Esophagus muscularis mucosa (tissue), 4 donors: ENCODE measurements around the gene KRT83. TPM values are rescaled to one million over a fixed set of nuclear protein-coding genes. Genes with fewer than 3 reads are reported as not detected.

Experiments
- DNase-seq: peaks from one replicate; pipeline ENCODE4 v3.0.0-alpha.2; 2017; ENCODE audit errors: extremely low spot score
- H3K27ac ChIP-seq, 4 donors: fragments of 200-600 bp; sonication (generic); replicated peaks in 1 of 4; 1 replicate in 3 of 4; 2 replicates in 1 of 4; pipeline ENCODE4 v1.5.1; 2016 to 2019; ENCODE audit warnings: mild to moderate bottlenecking in 1 of 4
- H3K27me3 ChIP-seq, 4 donors: fragments of 200-600 bp; sonication (generic); one replicate each; pipeline versions ENCODE4 v1.5.1 to v1.6.0; 2016 to 2019
- H3K36me3 ChIP-seq, 4 donors: fragments of 200-600 bp; sonication (generic); one replicate each; pipeline ENCODE4 v1.5.1; 2016 to 2019
- H3K4me1 ChIP-seq, 4 donors: fragments of 200-600 bp; sonication (generic); one replicate each; pipeline ENCODE4 v1.5.1; 2016 to 2019
- H3K4me3 ChIP-seq, 4 donors: fragments of 200-600 bp; sonication (generic); 1 replicate in 2 of 4; 2 replicates in 2 of 4; pipeline ENCODE4 v1.5.1; 2016 to 2019; ENCODE audit warnings: mild to moderate bottlenecking in 4 of 4, moderate library complexity in 1 of 4
- H3K9me3 ChIP-seq, 4 donors: fragments of 200-600 bp; sonication (generic); 1 replicate in 3 of 4; 2 replicates in 1 of 4; pipeline ENCODE4 v1.5.1; 2016 to 2019
- EP300 ChIP-seq: sonication (generic); formaldehyde crosslinking; IDR thresholded peaks from one replicate; pipeline ENCODE4 v1.6.1; 2017; ENCODE audit warnings: antibody characterized with exemption
- POLR2A ChIP-seq: fragments of 450-650 bp; IDR thresholded peaks from one replicate; pipeline ENCODE4 v1.6.1; 2017; ENCODE audit warnings: antibody characterized with exemption, moderate library complexity, mild to moderate bottlenecking, low read depth
- POLR2AphosphoS5 ChIP-seq, 2 donors: sonication (generic); formaldehyde crosslinking; IDR thresholded peaks; one replicate each; pipeline ENCODE4 v1.6.1; 2017; ENCODE audit warnings: antibody characterized with exemption in 2 of 2
- WGBS: methylation state at CpG from one replicate; pipeline ENCODE4 v1.1.5; 2018; 5-methylcytosine and 5-hydroxymethylcytosine counted together
- intact Hi-C: fragments of 100-400 bp; cut with DNase I; formaldehyde crosslinking; loops from one replicate; pipeline ENCODE4 v1.15.1; 2023
- total RNA-seq, 4 donors: library from RNA; depleted of rRNA; stranded (reverse); fragments of >200 nt; gene quantifications; one replicate each; pipeline versions ENCODE4 v1.1.0 to v1.2.1, GENCODE V29; 2016
- TF ChIP-seq, protein P1 (sequence below), 3 experiments: fragments of 200-600 bp in 2 of 3; fragments of 450-650 bp in 1 of 3; sonication (generic) in 2 of 3; IDR thresholded peaks; one replicate each; pipeline ENCODE4 v1.5.1; 2017 to 2019; ENCODE audit warnings: antibody characterized with exemption in 3 of 3, mild to moderate bottlenecking in 2 of 3, moderate library complexity in 1 of 3

KRT83 gene
- total RNA-seq, 4 donors from 2014 or later, result not detected

DNA sequence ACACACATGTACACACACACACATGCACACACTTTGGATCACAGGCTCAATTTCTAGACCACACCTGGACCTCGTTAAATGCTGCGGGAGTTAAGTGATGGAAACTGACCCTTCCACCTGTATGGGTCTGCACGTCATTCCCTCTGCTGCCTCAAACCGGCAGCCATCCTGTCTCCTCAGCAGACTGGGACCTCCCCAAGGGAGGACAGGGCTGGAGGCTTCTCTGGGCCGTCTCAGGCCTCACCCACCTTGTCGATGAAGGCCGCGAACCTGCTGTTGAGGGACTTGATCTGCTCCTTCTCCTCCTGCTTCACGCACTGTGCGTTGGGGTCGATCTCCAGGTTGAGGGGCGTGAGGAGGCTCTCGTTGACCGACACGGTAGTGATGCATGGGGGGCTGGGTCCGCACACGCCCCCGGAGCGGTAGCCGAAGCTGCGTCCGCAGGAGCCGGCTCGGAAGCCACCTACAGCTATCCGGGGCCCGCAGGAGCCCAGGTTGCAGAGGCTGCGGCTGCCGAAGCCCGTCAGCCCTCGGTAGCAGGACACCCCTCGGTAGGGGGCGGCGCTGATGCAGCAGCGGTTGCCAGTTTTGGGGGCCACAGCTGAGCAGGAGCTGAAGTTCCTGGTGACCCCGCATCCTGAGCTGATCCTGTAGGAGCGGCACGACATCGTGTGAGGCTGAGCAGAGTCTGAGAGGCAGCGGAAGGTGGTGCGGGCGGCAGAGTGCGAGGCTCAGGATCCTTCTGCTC is 45.7 kb upstream of the KRT83 start, which contains the start of gene KRT85:
TSS of gene KRT85 (minus strand) at position 744 of the 748 bp plus-strand sequence. CDS start at position 668, 76 bp downstream.
- Histone ChIP-seq H3K27ac (no peak within 1 kb of the TSS), H3K27me3 (no peaks in the 10 kb centered on the region), H3K4me1 (peaks cover 0 to 14% (median 12%) of the 10 kb centered on the region in 4 donors), H3K4me3 (no peak within 1 kb of the TSS), H3K36me3 (no peaks in the 10 kb centered on the region), H3K9me3 (no peaks in the 10 kb centered on the region)
- TF ChIP-seq POLR2AphosphoS5 (IDR thresholded peaks at IDR 0.05) (no peak), EP300 (no peak), POLR2A (no peak)
- TF ChIP-seq, protein P1, sequence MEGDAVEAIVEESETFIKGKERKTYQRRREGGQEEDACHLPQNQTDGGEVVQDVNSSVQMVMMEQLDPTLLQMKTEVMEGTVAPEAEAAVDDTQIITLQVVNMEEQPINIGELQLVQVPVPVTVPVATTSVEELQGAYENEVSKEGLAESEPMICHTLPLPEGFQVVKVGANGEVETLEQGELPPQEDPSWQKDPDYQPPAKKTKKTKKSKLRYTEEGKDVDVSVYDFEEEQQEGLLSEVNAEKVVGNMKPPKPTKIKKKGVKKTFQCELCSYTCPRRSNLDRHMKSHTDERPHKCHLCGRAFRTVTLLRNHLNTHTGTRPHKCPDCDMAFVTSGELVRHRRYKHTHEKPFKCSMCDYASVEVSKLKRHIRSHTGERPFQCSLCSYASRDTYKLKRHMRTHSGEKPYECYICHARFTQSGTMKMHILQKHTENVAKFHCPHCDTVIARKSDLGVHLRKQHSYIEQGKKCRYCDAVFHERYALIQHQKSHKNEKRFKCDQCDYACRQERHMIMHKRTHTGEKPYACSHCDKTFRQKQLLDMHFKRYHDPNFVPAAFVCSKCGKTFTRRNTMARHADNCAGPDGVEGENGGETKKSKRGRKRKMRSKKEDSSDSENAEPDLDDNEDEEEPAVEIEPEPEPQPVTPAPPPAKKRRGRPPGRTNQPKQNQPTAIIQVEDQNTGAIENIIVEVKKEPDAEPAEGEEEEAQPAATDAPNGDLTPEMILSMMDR (IDR thresholded peaks at IDR 0.05), result no peak
- intact Hi-C loops, result no loop called here
- 73% methylated on average over 26 of the region's 42 CpGs for WGBS
- no peak for DNase-seq

DNA sequence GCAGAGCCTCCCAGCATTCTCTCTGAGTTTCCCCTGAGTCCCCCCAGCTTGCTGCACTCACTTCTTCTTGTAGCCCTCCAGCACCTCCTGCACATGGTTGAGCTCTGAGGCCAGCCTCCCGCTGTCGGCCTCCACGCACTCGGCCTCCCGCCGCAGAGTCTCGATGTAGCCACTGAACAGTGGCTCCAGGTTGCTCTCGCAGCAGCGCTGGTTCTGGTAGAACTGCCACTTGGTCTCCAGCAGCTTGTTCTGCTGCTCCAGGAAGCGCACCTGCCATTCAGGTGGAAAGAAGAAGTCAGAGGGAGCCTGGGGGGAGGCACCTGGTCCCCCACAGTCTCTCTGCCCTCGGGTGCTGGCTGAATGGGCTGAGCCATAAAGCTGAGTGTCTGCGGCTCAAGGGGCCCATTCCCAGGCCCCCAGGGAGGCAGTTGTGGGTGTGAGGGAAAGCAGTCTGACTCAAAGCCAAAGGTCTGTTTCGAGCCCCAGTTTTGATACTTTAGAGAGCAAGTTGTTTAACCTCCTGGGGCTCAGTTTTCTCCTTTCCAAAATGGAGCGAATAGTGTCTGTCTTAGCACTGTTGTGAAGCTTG is 43.8 kb upstream of the KRT83 start:
- TF ChIP-seq, protein P1 (IDR thresholded peaks at IDR 0.05), result no peak
- TF ChIP-seq EP300 (no peak), POLR2AphosphoS5 (IDR thresholded peaks at IDR 0.05) (no peak), POLR2A (no peak)
- no peak for DNase-seq
- no peaks in the 10 kb centered on the region for H3K27me3 ChIP-seq
- H3K9me3 ChIP-seq, result no peaks in the 10 kb centered on the region
- no peak overlapping the region for H3K4me3 ChIP-seq
- H3K27ac ChIP-seq, result no peak overlapping the region
- H3K36me3 ChIP-seq, result no peaks in the 10 kb centered on the region
- intact Hi-C loops, result no loop called here
- no peaks in the 10 kb centered on the region for H3K4me1 ChIP-seq
- 92% methylated on average over 9 of the region's 14 CpGs for WGBS

DNA sequence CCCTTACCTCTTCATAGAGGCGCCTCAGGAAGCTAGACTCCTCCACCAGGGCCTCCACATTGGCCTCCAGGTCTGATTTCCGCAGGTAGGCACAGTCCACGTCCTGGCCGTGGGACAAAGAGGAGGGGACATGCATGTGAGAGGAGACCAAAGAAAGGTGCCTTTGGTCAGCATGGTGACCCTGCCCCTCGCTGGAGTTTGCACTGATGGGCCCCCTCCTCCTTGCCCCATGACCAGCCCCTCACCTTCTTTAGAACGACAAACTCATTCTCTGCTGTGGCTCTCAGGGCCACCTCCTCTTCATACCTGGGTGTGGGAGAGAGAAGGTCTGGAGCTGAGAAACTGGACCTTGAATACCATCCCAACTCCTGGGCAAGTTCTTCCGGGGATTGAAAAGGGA is 42.9 kb upstream of the KRT83 start:
- TF ChIP-seq EP300 (no peak), POLR2AphosphoS5 (IDR thresholded peaks at IDR 0.05) (no peak)
- WGBS, result 81% methylated on average over 3 of the region's 7 CpGs
- no peaks in the 10 kb centered on the region for H3K4me1 ChIP-seq
- H3K9me3 ChIP-seq, result no peaks in the 10 kb centered on the region
- intact Hi-C loops, result no loop called here
- H3K36me3 ChIP-seq, result no peaks in the 10 kb centered on the region
- DNase-seq, result no peak
- H3K4me3 ChIP-seq, result no peak overlapping the region
- no peak overlapping the region for H3K27ac ChIP-seq
- H3K27me3 ChIP-seq, result no peaks in the 10 kb centered on the region

DNA sequence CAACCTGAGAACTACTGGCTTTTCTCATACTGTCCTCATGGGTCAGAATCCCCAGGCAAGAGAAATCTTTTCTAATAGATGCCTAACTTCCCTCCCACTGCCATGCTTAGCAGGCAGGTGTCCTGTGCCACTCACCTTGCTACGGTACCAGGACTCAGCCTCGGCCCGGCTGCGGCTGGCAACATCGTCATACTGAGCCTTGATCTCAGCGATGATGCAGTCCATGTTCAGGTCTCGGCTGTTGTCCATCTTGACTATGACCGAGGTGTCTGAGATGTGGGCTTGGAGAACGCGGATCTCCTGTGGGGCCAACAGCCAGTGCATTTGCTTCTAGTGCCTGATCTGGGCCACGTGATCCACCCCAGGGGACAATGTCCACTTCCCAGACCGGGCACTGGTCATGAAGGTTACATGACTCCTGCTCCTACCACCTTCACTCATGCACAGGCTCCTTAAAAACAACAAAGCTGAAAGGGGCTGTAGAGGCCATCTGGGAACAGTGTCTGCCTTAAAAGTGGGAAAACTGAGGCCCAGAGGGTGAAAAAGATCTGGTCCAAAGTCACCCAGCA is 42.0 kb upstream of the KRT83 start:
- H3K4me1 ChIP-seq, result no peaks in the 10 kb centered on the region
- no peaks in the 10 kb centered on the region for H3K36me3 ChIP-seq
- TF ChIP-seq POLR2A (no peak), POLR2AphosphoS5 (IDR thresholded peaks at IDR 0.05) (no peak), EP300 (no peak)
- TF ChIP-seq, protein P1 (IDR thresholded peaks at IDR 0.05), result no peak
- H3K27me3 ChIP-seq, result peaks cover 0 to 5% (median 0%) of the 10 kb centered on the region in 4 donors
- WGBS, result 95% methylated on average over 8 of the region's 12 CpGs
- H3K4me3 ChIP-seq, result no peak overlapping the region
- intact Hi-C loops, result no loop called here
- no peak for DNase-seq
- H3K27ac ChIP-seq, result no peak overlapping the region
- no peaks in the 10 kb centered on the region for H3K9me3 ChIP-seq

DNA sequence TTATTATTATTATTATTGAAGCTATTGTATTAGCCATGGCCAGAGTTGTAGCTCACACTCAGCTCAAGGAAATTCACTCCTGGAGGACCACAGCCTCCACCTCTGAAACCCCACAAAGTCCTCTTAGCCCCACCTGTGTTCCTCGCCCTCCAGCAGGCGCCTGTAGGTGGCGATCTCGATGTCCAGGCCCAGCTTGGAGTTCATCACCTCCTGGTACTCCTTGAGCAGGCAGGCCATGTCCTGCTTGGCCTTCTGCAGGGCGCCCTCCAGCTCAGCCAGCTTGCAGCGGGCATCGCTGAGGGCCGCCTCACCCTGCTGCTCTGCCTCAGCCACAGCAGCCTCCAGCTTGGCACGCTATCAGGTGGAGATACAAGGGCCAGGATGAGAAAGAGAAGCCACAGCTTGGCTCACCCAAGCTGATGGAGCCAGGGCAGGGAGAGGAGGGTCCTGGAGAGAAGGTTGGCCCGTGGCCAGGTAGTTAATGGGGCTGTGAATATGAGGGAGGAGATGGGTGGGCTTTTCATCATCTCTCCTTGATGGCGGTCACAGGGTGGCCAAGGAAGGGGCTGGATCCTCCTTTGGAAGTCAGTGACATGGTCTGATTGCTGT is 41.0 kb upstream of the KRT83 start:
- intact Hi-C loops, result no loop called here
- TF ChIP-seq POLR2AphosphoS5 (IDR thresholded peaks at IDR 0.05) (no peak), POLR2A (no peak), EP300 (no peak)
- TF ChIP-seq, protein P1 (IDR thresholded peaks at IDR 0.05), result no peak
- H3K4me1 ChIP-seq, result no peaks in the 10 kb centered on the region
- H3K4me3 ChIP-seq, result no peak overlapping the region
- peaks cover 0 to 5% (median 0%) of the 10 kb centered on the region in 4 donors for H3K27me3 ChIP-seq
- H3K27ac ChIP-seq, result no peak overlapping the region
- no peaks in the 10 kb centered on the region for H3K36me3 ChIP-seq
- no peak for DNase-seq
- H3K9me3 ChIP-seq, result no peaks in the 10 kb centered on the region
- WGBS, result 84% methylated on average over 7 of the region's 11 CpGs
